Fibroblast of lung (primary cell): ENCODE measurements around the gene PSD2.

Experiments used
- CTCF ChIP-seq, 2 donors: IDR thresholded peaks in 1 of 2; conservative IDR thresholded peaks in 1 of 2; 1 replicate in 1 of 2; 2 replicates in 1 of 2; pipeline ENCODE4 v1.5.1; 2011 to 2012; ENCODE audit warnings: low read length in 2 of 2, control low read depth in 1 of 2, inconsistent platforms in 1 of 2, low read depth in 1 of 2, mild to moderate bottlenecking in 1 of 2
- EZH2 ChIP-seq: IDR thresholded peaks from 2 replicates; pipeline ENCODE4 v1.5.1; 2012; ENCODE audit warnings: low read length, control low read depth, mild to moderate bottlenecking; ENCODE audit errors: missing control alignments

DNA sequence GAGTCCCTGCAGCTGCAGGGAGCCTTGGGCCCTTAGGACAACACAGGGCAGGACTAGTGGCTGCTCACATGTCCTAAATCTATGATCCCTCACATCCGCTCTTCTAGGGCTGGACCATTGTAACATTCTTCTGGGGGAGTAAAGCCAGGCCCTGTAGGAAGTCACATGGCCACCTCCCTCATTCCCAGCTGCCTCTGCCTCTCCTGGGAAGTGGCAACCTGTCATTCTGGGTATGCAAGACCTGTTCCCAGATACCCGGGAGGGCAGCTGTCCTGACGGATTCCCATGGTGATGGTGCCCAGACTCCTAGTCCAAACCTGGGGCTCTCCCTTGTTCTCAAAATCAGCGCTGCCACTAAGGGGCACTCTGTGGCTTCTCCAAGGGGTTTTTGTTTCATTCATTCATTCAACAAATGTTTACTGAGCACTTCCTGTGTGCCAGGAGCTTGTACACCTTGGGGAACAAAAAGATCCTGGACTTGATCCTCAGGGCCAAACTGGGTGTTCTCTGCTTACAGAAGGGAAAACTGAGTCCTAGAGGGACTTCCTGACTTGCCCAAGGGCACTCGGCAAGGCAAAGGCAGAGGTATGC, 85.6 kb downstream of the PSD2 start:
- no peak for TF ChIP-seq CTCF (conservative IDR thresholded peaks at IDR 0.05 in 1 of 2, IDR thresholded peaks at IDR 0.05 in 1 of 2; ENCODE audit: low read depth in 1 of 2, low read length in 2 of 2)
- no peak for TF ChIP-seq EZH2
